A549 (cell line): Measurements from ENCODE around the gene TAL2. TPM values are rescaled to one million over a fixed set of nuclear protein-coding genes. Genes with fewer than 3 reads are reported as not detected.
"Not testable (repeated sequence)": the region's sequence is repeated elsewhere in the genome, so short reads cannot be mapped to it uniquely, and the experiment has no call there.

Experiments used
- ATAC-seq, 2 experiments: fragments of 200-7000 bp in 1 of 2; fragments of >200 bp in 1 of 2; cut with Nextera tagmentation in 1 of 2; cut with Tn5 transposase in 1 of 2; 3 replicates each; pipeline versions ENCODE4 v1.8.0 to v1.9.1; 2018 to 2020; ENCODE audit warnings: mild to moderate bottlenecking in 1 of 2, moderate library complexity in 1 of 2
- CTCF ChIA-PET: fragments of 300-600 bp; sonication (Branson Sonifier 250); formaldehyde crosslinking; extraction: SDS; loops from one replicate; lab custom pipeline; 2021; ENCODE audit warnings: antibody characterized with exemption, inconsistent platforms; lab: Yijun Ruan, JAX
- POLR2A ChIA-PET: fragments of 350-600 bp; formaldehyde crosslinking; extraction: SDS; loops from one replicate; lab custom pipeline; 2021; ENCODE audit warnings: antibody characterized with exemption, inconsistent platforms; lab: Yijun Ruan, JAX
- DNase-seq, 2 experiments: peaks; one replicate each; pipeline versions ENCODE4 v3.0.0 to v3.0.0-alpha.2; 2011 to 2016; ENCODE audit warnings: low read depth in 1 of 2, low spot score in 1 of 2
- FAIRE-seq: peaks from 2 replicates; lab custom pipeline; 2011; peaks lifted over from hg19 to GRCh38; lab: Jason Lieb, UNC
- H3K27ac ChIP-seq, 2 experiments: fragments of >200 bp; sonication (Bioruptor Twin); formaldehyde crosslinking; 3 replicates each; pipeline ENCODE4 v1.5.1; 2016 to 2017
- H3K4me1 ChIP-seq: fragments of >200 bp; sonication (Bioruptor Twin); formaldehyde crosslinking; 3 replicates; pipeline ENCODE4 v1.6.1; 2016
- H3K4me2 ChIP-seq: fragments of >200 bp; sonication (Bioruptor Twin); formaldehyde crosslinking; 3 replicates; pipeline ENCODE4 v1.6.1; 2016
- H3K4me3 ChIP-seq: fragments of >200 bp; sonication (Bioruptor Twin); formaldehyde crosslinking; 3 replicates; pipeline ENCODE4 v1.5.1; 2016
- H3K9me3 ChIP-seq: fragments of >200 bp; sonication (Bioruptor Twin); formaldehyde crosslinking; 3 replicates; pipeline ENCODE4 v1.6.1; 2016
- CBX2 ChIP-seq: fragments of 200-600 bp; sonication (generic); IDR thresholded peaks from 2 replicates; pipeline ENCODE4 v1.6.1; 2016; ENCODE audit warnings: low read depth, mild to moderate bottlenecking, borderline replicate concordance
- CEBPB ChIP-seq, 2 experiments: fragments of >200 bp in 1 of 2; sonication (Bioruptor Twin) in 1 of 2; formaldehyde crosslinking in 1 of 2; IDR thresholded peaks; 2 replicates each; pipeline ENCODE4 v1.6.1; 2012 to 2016
- CHD2 ChIP-seq: fragments of 150-350 bp; IDR thresholded peaks from 2 replicates; pipeline ENCODE4 v1.6.1; 2014; ENCODE audit warnings: low read length; ENCODE audit not compliant: partially characterized antibody
- EHF ChIP-seq: fragments of 250-450 bp; sonication (Bioruptor Pico); IDR thresholded peaks from 2 replicates; pipeline ENCODE4 v1.5.0; 2020; ENCODE audit warnings: mild to moderate bottlenecking
- EP300 ChIP-seq, 2 experiments: fragments of >200 bp; sonication (Bioruptor Twin); formaldehyde crosslinking; IDR thresholded peaks; 2 replicates in 1 of 2; 3 replicates in 1 of 2; pipeline ENCODE4 v1.6.1; 2016 to 2017
- GATA3 ChIP-seq: IDR thresholded peaks from 2 replicates; pipeline ENCODE4 v1.6.1; 2012; ENCODE audit warnings: borderline replicate concordance
- HDAC2 ChIP-seq: fragments of 200-600 bp; sonication (generic); IDR thresholded peaks from 2 replicates; pipeline ENCODE4 v1.6.1; 2016
- HEYL ChIP-seq: fragments of 250-450 bp; sonication (Bioruptor Pico); IDR thresholded peaks from 2 replicates; pipeline ENCODE4 v1.8.0; 2021; ENCODE audit warnings: mild to moderate bottlenecking, moderate library complexity
- HOXA7 ChIP-seq: fragments of 250-450 bp; sonication (Bioruptor Pico); IDR thresholded peaks from 2 replicates; pipeline ENCODE4 v1.5.0; 2020; ENCODE audit warnings: mild to moderate bottlenecking, moderate library complexity
- HOXB5 ChIP-seq: fragments of 250-450 bp; sonication (Bioruptor Pico); IDR thresholded peaks from 2 replicates; pipeline ENCODE4 v1.5.0; 2020; ENCODE audit warnings: mild to moderate bottlenecking, moderate library complexity
- JUNB ChIP-seq: fragments of >200 bp; sonication (Bioruptor Twin); formaldehyde crosslinking; IDR thresholded peaks from 2 replicates; pipeline ENCODE4 v1.6.1; 2016
- KDM1A ChIP-seq: fragments of 200-600 bp; sonication (generic); IDR thresholded peaks from 2 replicates; pipeline ENCODE4 v1.6.1; 2016; ENCODE audit warnings: low read depth, mild to moderate bottlenecking
- MAFK ChIP-seq: fragments of 450-650 bp; IDR thresholded peaks from 2 replicates; pipeline ENCODE4 v1.6.1; 2014; ENCODE audit not compliant: partially characterized antibody
- MAZ ChIP-seq: fragments of 150-350 bp; IDR thresholded peaks from 2 replicates; pipeline ENCODE4 v1.6.1; 2014; ENCODE audit warnings: antibody characterized with exemption, low read depth, low read length, borderline replicate concordance
- MYC ChIP-seq: IDR thresholded peaks from 2 replicates; pipeline ENCODE4 v1.6.1; 2012; ENCODE audit warnings: mild to moderate bottlenecking, inconsistent platforms, low read length, improper control_type of control experiment, borderline replicate concordance
- NPAS2 ChIP-seq: fragments of 250-450 bp; sonication (Bioruptor Pico); IDR thresholded peaks from 2 replicates; pipeline ENCODE4 v1.8.0; 2022; ENCODE audit warnings: mild to moderate bottlenecking, moderate library complexity, borderline replicate concordance
- NR3C1 ChIP-seq: fragments of >200 bp; sonication (Bioruptor Twin); formaldehyde crosslinking; IDR thresholded peaks from 3 replicates; pipeline ENCODE4 v1.6.1; 2017
- POLR2A ChIP-seq: IDR thresholded peaks from 2 replicates; pipeline ENCODE4 v1.6.1; 2012; ENCODE audit warnings: mild to moderate bottlenecking, low read length
- POLR2AphosphoS2 ChIP-seq: conservative IDR thresholded peaks from 2 replicates; pipeline ENCODE4 v1.6.1; 2012; ENCODE audit warnings: low read length, improper control_type of control experiment, inconsistent platforms
- RAD21 ChIP-seq, 2 experiments: fragments of >200 bp in 1 of 2; sonication (Bioruptor Twin) in 1 of 2; formaldehyde crosslinking in 1 of 2; IDR thresholded peaks in 1 of 2; conservative IDR thresholded peaks in 1 of 2; 2 replicates in 1 of 2; 3 replicates in 1 of 2; pipeline ENCODE4 v1.6.1; 2012 to 2018; ENCODE audit warnings: inconsistent platforms in 1 of 2
- RCOR1 ChIP-seq: fragments of 150-350 bp; IDR thresholded peaks from 2 replicates; pipeline ENCODE4 v1.6.1; 2014; ENCODE audit warnings: antibody characterized with exemption, low read length, low read depth
- SMC3 ChIP-seq: fragments of >200 bp; sonication (Bioruptor Twin); formaldehyde crosslinking; IDR thresholded peaks from 3 replicates; pipeline ENCODE4 v1.6.1; 2018; ENCODE audit warnings: inconsistent platforms
- ZSCAN20 ChIP-seq: fragments of 250-450 bp; sonication (Bioruptor Pico); IDR thresholded peaks from 2 replicates; pipeline ENCODE4 v1.8.0; 2022; ENCODE audit warnings: mild to moderate bottlenecking, moderate library complexity
- WGBS: methylation state at CpG from one replicate; pipeline ENCODE4 v1.1.6; 2017; ENCODE audit errors: missing lambda C conversion rate; 5-methylcytosine and 5-hydroxymethylcytosine counted together
- polyA plus RNA-seq, 4 experiments: library from polyadenylated mRNA; depleted of rRNA in 3 of 4; stranded (reverse); fragments of >200 nt; fragmentation: RNase III in 1 of 4; extraction: RNeasy Plus Mini Kit Qiagen cat#74134 plus additional on column Dnase treatment in 1 of 4; gene quantifications; 2 replicates in 3 of 4; 3 replicates in 1 of 4; pipeline ENCODE4 v1.2.3, GENCODE V29; 2011 to 2017
- TF ChIP-seq, protein P1 (sequence below): fragments of 250-450 bp; sonication (Bioruptor Pico); IDR thresholded peaks from 2 replicates; pipeline ENCODE4 v1.5.0; 2021; ENCODE audit warnings: mild to moderate bottlenecking, moderate library complexity, borderline replicate concordance
- TF ChIP-seq, protein P2 (sequence below): IDR thresholded peaks from 2 replicates; pipeline ENCODE4 v1.6.1; 2012; ENCODE audit warnings: low read depth, borderline replicate concordance
- TF ChIP-seq, protein P3 (sequence below): fragments of 200-600 bp; sonication (generic); IDR thresholded peaks from 2 replicates; pipeline ENCODE4 v1.6.1; 2016; ENCODE audit warnings: antibody characterized with exemption, mild to moderate bottlenecking, moderate library complexity

TAL2 gene
- polyA plus RNA-seq, 2 of the 4 experiments (the other 2 are of a cell fraction), result 0.13 to 0.15 TPM

DNA sequence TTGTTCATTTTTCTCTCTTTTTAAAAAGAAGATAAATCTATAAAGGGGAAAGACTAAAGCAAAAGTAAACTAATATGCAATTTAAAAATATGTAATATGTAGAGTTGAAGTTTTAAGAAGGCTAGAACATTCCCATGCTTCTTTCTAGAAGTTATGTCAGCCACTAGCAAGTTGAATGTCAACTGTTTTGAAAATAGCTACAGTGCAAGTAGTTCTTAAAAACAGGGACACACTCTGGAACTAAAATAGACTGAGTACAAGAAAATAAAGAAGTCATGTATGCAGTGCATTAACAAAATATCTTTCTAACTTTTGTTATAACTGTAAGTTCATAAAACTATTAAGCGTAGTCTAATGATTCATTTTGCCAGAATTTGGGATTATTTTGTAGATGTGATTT is 40.0 kb downstream of the TAL2 start:
- no peak overlapping the region for H3K4me3 ChIP-seq
- ChIA-PET CTCF (interaction anchor here (3.6 kb wide), 1 partner anchor 16 kb away, joined by 15 read pairs; no protein-coding TSS in a partner anchor), POLR2A (no interaction called here)
- TF ChIP-seq EP300 (IDR thresholded peaks at IDR 0.05), result no peak
- no peak for DNase-seq
- no peak overlapping the region for H3K27ac ChIP-seq
- H3K4me2 ChIP-seq, result no peak overlapping the region
- FAIRE-seq, result no peak
- no peaks in the 10 kb centered on the region for H3K9me3 ChIP-seq
- no peaks in the 10 kb centered on the region for H3K4me1 ChIP-seq
- no peak for ATAC-seq
- WGBS, result 98% methylated on average over 1 of the region's 1 CpG

DNA sequence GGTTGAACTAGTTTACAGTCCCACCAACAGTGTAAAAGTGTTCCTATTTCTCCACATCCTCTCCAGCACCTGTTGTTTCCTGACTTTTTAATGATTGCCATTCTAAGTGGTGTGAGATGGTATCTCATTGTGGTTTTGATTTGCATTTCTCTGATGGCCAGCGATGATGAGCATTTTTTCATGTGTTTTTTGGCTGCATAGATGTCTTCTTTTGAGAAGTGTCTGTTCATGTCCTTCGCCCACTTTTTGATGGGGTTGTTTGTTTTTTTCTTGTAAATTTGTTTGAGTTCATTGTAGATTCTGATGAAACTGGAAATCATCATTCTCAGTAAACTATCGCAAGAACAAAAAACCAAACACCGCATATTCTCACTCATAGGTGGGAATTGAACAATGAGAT is 41.4 kb downstream of the TAL2 start:
- CTCF ChIA-PET, result interaction anchor here (3.6 kb wide), 1 partner anchor 15 kb away, joined by 15 read pairs; no protein-coding TSS in a partner anchor
- 98% methylated on average over 4 of the region's 4 CpGs for WGBS
- POLR2A ChIA-PET, result not testable (repeated sequence)

DNA sequence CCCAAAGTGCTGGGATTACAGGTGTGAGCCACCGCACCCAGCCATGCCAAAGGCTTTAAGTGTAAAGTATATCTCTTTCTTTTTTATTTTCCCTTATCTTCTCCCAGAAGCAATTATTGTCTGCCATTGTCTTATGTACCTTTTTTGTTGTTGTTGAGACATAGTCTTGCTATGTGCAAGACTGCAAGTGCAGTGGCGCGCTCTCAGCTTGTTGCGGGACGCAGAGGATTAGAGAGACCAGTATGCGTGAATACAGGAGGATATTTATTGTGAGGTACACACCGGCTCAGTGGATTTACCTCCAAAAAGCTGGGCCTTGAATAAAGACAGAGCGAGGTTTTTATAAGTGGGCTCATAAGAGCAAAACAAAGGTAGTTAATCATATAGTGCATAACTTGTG is 43.9 kb downstream of the TAL2 start:
- FAIRE-seq, result no peak
- ATAC-seq, result no peak
- no peak overlapping the region for H3K4me2 ChIP-seq
- 96% methylated on average over 8 of the region's 8 CpGs for WGBS
- no peaks in the 10 kb centered on the region for H3K9me3 ChIP-seq
- H3K4me3 ChIP-seq, result no peak overlapping the region
- TF ChIP-seq GATA3 (no peak), MAFK (no peak), MYC (no peak), HEYL (no peak), EHF (CRISPR knock-in tag) (no peak), HDAC2 (no peak), RCOR1 (no peak), EP300 (IDR thresholded peaks at IDR 0.05) (no peak), CBX2 (no peak), NR3C1 (no peak), SMC3 (no peak), HOXA7 (CRISPR knock-in tag) (no peak), NPAS2 (CRISPR knock-in tag) (no peak), HOXB5 (CRISPR knock-in tag) (no peak), POLR2AphosphoS2 (no peak), RAD21 (conservative IDR thresholded peaks at IDR 0.05 in 1 of 2, IDR thresholded peaks at IDR 0.05 in 1 of 2) (no peak)
- TF ChIP-seq, protein P1, sequence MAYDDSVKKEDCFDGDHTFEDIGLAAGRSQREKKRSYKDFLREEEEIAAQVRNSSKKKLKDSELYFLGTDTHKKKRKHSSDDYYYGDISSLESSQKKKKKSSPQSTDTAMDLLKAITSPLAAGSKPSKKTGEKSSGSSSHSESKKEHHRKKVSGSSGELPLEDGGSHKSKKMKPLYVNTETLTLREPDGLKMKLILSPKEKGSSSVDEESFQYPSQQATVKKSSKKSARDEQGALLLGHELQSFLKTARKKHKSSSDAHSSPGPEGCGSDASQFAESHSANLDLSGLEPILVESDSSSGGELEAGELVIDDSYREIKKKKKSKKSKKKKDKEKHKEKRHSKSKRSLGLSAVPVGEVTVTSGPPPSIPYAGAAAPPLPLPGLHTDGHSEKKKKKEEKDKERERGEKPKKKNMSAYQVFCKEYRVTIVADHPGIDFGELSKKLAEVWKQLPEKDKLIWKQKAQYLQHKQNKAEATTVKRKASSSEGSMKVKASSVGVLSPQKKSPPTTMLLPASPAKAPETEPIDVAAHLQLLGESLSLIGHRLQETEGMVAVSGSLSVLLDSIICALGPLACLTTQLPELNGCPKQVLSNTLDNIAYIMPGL, result no peak
- TF ChIP-seq, protein P2, sequence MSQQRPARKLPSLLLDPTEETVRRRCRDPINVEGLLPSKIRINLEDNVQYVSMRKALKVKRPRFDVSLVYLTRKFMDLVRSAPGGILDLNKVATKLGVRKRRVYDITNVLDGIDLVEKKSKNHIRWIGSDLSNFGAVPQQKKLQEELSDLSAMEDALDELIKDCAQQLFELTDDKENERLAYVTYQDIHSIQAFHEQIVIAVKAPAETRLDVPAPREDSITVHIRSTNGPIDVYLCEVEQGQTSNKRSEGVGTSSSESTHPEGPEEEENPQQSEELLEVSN, result no peak
- ChIA-PET CTCF (interaction anchor here (0.6 to 3.7 kb wide), 2 partner anchors 11 to 12 kb away, joined by 3 to 15 read pairs; partner anchors contain the start of gene TMEM38B), POLR2A (no interaction called here)
- H3K4me1 ChIP-seq, result no peaks in the 10 kb centered on the region
- no peak overlapping the region for H3K27ac ChIP-seq
- DNase-seq, result no peak

More for the DNA sequence above, 41.4 kb downstream of the TAL2 start:
- not testable (repeated sequence) for H3K4me3 ChIP-seq, H3K9me3 ChIP-seq, DNase-seq, H3K4me2 ChIP-seq, H3K27ac ChIP-seq, ATAC-seq, H3K4me1 ChIP-seq, FAIRE-seq

DNA sequence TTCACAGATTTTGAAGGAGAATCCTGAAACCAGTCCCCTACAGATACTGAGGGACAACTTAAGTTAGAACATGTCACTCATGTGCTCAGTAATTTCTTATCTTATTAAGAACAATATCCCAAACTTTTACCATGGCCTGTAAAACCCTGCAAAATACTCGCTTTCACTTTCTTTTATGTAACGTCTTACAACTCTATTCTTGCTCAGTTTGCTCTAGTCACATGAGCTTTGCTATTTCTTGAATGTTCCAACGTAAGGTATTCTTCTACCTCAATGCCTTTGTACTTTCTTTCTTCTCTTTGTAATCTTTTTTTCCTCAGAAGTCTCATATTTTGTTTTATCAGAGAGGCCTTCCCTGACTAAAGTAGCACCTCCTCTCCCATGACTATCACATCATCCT is 46.1 kb downstream of the TAL2 start:
- no peaks in the 10 kb centered on the region for H3K9me3 ChIP-seq
- H3K4me3 ChIP-seq, result no peak overlapping the region
- H3K4me2 ChIP-seq, result no peak overlapping the region
- ATAC-seq (no peak), FAIRE-seq (no peak), DNase-seq (no peak)
- no peak overlapping the region for H3K27ac ChIP-seq
- H3K4me1 ChIP-seq, result no peaks in the 10 kb centered on the region
- WGBS, result 85% methylated on average over 3 of the region's 3 CpGs
- ChIA-PET CTCF (interaction anchor here (3.7 kb wide), 1 partner anchor 10 kb away, joined by 15 read pairs; no protein-coding TSS in a partner anchor), POLR2A (no interaction called here)
- TF ChIP-seq KDM1A, result no peak
- TF ChIP-seq MAZ, result no peak
- no peak for TF ChIP-seq CEBPB (IDR thresholded peaks at IDR 0.05)
- no peak for TF ChIP-seq NR3C1
- TF ChIP-seq POLR2A, result no peak
- TF ChIP-seq RCOR1, result no peak
- TF ChIP-seq MYC, result no peak
- TF ChIP-seq, protein P3, sequence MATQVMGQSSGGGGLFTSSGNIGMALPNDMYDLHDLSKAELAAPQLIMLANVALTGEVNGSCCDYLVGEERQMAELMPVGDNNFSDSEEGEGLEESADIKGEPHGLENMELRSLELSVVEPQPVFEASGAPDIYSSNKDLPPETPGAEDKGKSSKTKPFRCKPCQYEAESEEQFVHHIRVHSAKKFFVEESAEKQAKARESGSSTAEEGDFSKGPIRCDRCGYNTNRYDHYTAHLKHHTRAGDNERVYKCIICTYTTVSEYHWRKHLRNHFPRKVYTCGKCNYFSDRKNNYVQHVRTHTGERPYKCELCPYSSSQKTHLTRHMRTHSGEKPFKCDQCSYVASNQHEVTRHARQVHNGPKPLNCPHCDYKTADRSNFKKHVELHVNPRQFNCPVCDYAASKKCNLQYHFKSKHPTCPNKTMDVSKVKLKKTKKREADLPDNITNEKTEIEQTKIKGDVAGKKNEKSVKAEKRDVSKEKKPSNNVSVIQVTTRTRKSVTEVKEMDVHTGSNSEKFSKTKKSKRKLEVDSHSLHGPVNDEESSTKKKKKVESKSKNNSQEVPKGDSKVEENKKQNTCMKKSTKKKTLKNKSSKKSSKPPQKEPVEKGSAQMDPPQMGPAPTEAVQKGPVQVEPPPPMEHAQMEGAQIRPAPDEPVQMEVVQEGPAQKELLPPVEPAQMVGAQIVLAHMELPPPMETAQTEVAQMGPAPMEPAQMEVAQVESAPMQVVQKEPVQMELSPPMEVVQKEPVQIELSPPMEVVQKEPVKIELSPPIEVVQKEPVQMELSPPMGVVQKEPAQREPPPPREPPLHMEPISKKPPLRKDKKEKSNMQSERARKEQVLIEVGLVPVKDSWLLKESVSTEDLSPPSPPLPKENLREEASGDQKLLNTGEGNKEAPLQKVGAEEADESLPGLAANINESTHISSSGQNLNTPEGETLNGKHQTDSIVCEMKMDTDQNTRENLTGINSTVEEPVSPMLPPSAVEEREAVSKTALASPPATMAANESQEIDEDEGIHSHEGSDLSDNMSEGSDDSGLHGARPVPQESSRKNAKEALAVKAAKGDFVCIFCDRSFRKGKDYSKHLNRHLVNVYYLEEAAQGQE, result no peak
- no peak for TF ChIP-seq CHD2
- TF ChIP-seq JUNB, result no peak
- no peak for TF ChIP-seq ZSCAN20 (CRISPR knock-in tag)
